ENCODE results near the gene ZNF681. TPM values are rescaled to one million over a fixed set of nuclear protein-coding genes. Genes with fewer than 3 reads are reported as not detected.
"Not testable (repeated sequence)": the region's sequence is repeated elsewhere in the genome, so short reads cannot be mapped to it uniquely, and the experiment has no call there.

ZNF681 gene
- total RNA-seq, 1 donor from 2014 or later, result 1.8 TPM

GRCh38 chr19:23766951-23767350 is 8.3 kb upstream of the ZNF681 start:
- H3K36me3 ChIP-seq (ENCODE audit: control insufficient read depth, insufficient read depth, low read length), result no peaks in the 10 kb centered on the region
- no peak overlapping the region for H3K4me3 ChIP-seq (ENCODE audit: low read depth, low read length)
- H3K27me3 ChIP-seq (ENCODE audit: control insufficient read depth, insufficient read depth, low read length), result no peaks in the 10 kb centered on the region
- no peak for DNase-seq (ENCODE audit: low read depth)
- no peak for TF ChIP-seq CTCF (IDR thresholded peaks at IDR 0.05; ENCODE audit: insufficient read depth, low read length, poor library complexity, severe bottlenecking)

GRCh38 chr19:23764781-23765180 is 6.1 kb upstream of the ZNF681 start:
- no peaks in the 10 kb centered on the region for H3K27me3 ChIP-seq (ENCODE audit: control insufficient read depth, insufficient read depth, low read length)
- H3K4me3 ChIP-seq (ENCODE audit: low read depth, low read length), result no peak overlapping the region
- no peak for DNase-seq (ENCODE audit: low read depth)
- no peaks in the 10 kb centered on the region for H3K36me3 ChIP-seq (ENCODE audit: control insufficient read depth, insufficient read depth, low read length)
- TF ChIP-seq CTCF (IDR thresholded peaks at IDR 0.05; ENCODE audit: insufficient read depth, low read length, poor library complexity, severe bottlenecking), result no peak

- peak overlapping the region; percentile 72 for H3K4me3 ChIP-seq (ENCODE audit: low read depth, low read length)
- H3K36me3 ChIP-seq (ENCODE audit: control insufficient read depth, insufficient read depth, low read length), result no peaks in the 10 kb centered on the region
- peak; percentile 26 for DNase-seq (ENCODE audit: low read depth)
- TF ChIP-seq CTCF (IDR thresholded peaks at IDR 0.05; ENCODE audit: insufficient read depth, low read length, poor library complexity, severe bottlenecking), result no peak
- H3K27me3 ChIP-seq (ENCODE audit: control insufficient read depth, insufficient read depth, low read length), result no peaks in the 10 kb centered on the region
Measured at GRCh38 chr19:23762884-23763711, 4.4 kb upstream of the ZNF681 start.

- peak overlapping the region; percentile 72 for H3K4me3 ChIP-seq (ENCODE audit: low read depth, low read length)
- DNase-seq (ENCODE audit: low read depth), result no peak
- no peaks in the 10 kb centered on the region for H3K27me3 ChIP-seq (ENCODE audit: control insufficient read depth, insufficient read depth, low read length)
- no peaks in the 10 kb centered on the region for H3K36me3 ChIP-seq (ENCODE audit: control insufficient read depth, insufficient read depth, low read length)
- no peak for TF ChIP-seq CTCF (IDR thresholded peaks at IDR 0.05; ENCODE audit: insufficient read depth, low read length, poor library complexity, severe bottlenecking)
Measured at GRCh38 chr19:23762548-23762883, 3.8 kb upstream of the ZNF681 start.

GRCh38 chr19:23760326-23760725 is 1.6 kb upstream of the ZNF681 start:
- not testable (repeated sequence) for H3K36me3 ChIP-seq (ENCODE audit: control insufficient read depth, insufficient read depth, low read length); H3K27me3 ChIP-seq (ENCODE audit: control insufficient read depth, insufficient read depth, low read length); DNase-seq (ENCODE audit: low read depth); H3K4me3 ChIP-seq (ENCODE audit: low read depth, low read length)

GRCh38 chr19:23743633-23744232 is 15.0 kb downstream of the ZNF681 start:
- H3K36me3 ChIP-seq (ENCODE audit: control insufficient read depth, insufficient read depth, low read length); H3K27me3 ChIP-seq (ENCODE audit: control insufficient read depth, insufficient read depth, low read length); DNase-seq (ENCODE audit: low read depth); H3K4me3 ChIP-seq (ENCODE audit: low read depth, low read length): not testable (repeated sequence)

GRCh38 chr19:23730729-23731465 is 27.8 kb downstream of the ZNF681 start:
- H3K36me3 ChIP-seq (ENCODE audit: control insufficient read depth, insufficient read depth, low read length); H3K27me3 ChIP-seq (ENCODE audit: control insufficient read depth, insufficient read depth, low read length); H3K4me3 ChIP-seq (ENCODE audit: low read depth, low read length); DNase-seq (ENCODE audit: low read depth): not testable (repeated sequence)

GRCh38 chr19:23724161-23724560 is 34.5 kb downstream of the ZNF681 start:
- DNase-seq (ENCODE audit: low read depth); H3K4me3 ChIP-seq (ENCODE audit: low read depth, low read length); H3K27me3 ChIP-seq (ENCODE audit: control insufficient read depth, insufficient read depth, low read length); H3K36me3 ChIP-seq (ENCODE audit: control insufficient read depth, insufficient read depth, low read length): not testable (repeated sequence)
